NCI-H1436 (cell line): ENCODE data around the gene EIF2B5.
"Not testable (repeated sequence)": the region's sequence is repeated elsewhere in the genome, so short reads cannot be mapped to it uniquely, and the experiment has no call there.

Source experiments
- DNase-seq: peaks from one replicate; lab custom pipeline; 2025; lab: John Stamatoyannopoulos, UW

Gene EIF2B5

GRCh38 chr3:184145751-184146270 lies 10.7 kb downstream of the EIF2B5 start:
- no peak for DNase-seq

- no peak for DNase-seq
These were observed 12.9 kb downstream of the EIF2B5 start for GRCh38 chr3:184148076-184148475.

- no peak for DNase-seq
These were observed 14.0 kb downstream of the EIF2B5 start for GRCh38 chr3:184149123-184149522.

GRCh38 chr3:184149770-184150169 lies 14.6 kb downstream of the EIF2B5 start:
- not testable (repeated sequence) for DNase-seq

- peak; percentile 48 for DNase-seq
These were observed 19.9 kb downstream of the EIF2B5 start, which contains the start of gene DVL3 for GRCh38 chr3:184154885-184155643. Gene DVL3, plus strand, starts transcription at chr3:184155377. Its CDS starts 259 bp downstream, at chr3:184155636.

- no peak for DNase-seq
These were observed 20.7 kb downstream of the EIF2B5 start for GRCh38 chr3:184155644-184156521.

- DNase-seq, result peak; percentile 37
These were observed 21.4 kb downstream of the EIF2B5 start for GRCh38 chr3:184156522-184156955.

GRCh38 chr3:184157206-184157605 lies 22.0 kb downstream of the EIF2B5 start:
- DNase-seq, result no peak

- no peak for DNase-seq
These were observed 23.2 kb downstream of the EIF2B5 start for GRCh38 chr3:184158404-184158803.

- DNase-seq, result no peak
These were observed 25.3 kb downstream of the EIF2B5 start for GRCh38 chr3:184160456-184160855.

GRCh38 chr3:184162571-184163070 lies 27.5 kb downstream of the EIF2B5 start:
- not testable (repeated sequence) for DNase-seq

- DNase-seq, result no peak
These were observed 29.6 kb downstream of the EIF2B5 start for GRCh38 chr3:184164648-184165330.

GRCh38 chr3:184165543-184165942 lies 30.4 kb downstream of the EIF2B5 start:
- DNase-seq, result no peak

- DNase-seq, result no peak
These were observed 31.5 kb downstream of the EIF2B5 start for GRCh38 chr3:184166671-184167070.

- no peak for DNase-seq
These were observed 32.6 kb downstream of the EIF2B5 start for GRCh38 chr3:184167786-184168185.

- no peak for DNase-seq
These were observed 33.4 kb downstream of the EIF2B5 start for GRCh38 chr3:184168363-184169120.

GRCh38 chr3:184169896-184170875 lies 35.0 kb downstream of the EIF2B5 start:
- DNase-seq, result no peak

- DNase-seq, result no peak
These were observed 36.4 kb downstream of the EIF2B5 start for GRCh38 chr3:184171562-184171961.

GRCh38 chr3:184172681-184173373 lies 37.7 kb downstream of the EIF2B5 start:
- no peak for DNase-seq
